Keratinocyte (primary cell): ENCODE measurements around the gene GATA5.

Experiments
- EZH2 ChIP-seq: IDR thresholded peaks from one replicate; pipeline ENCODE4 v1.6.1; 2012; ENCODE audit warnings: inconsistent platforms, mild to moderate bottlenecking, low read length, moderate library complexity
- TF ChIP-seq, protein P1 (sequence below), 3 experiments: IDR thresholded peaks in 1 of 3; conservative IDR thresholded peaks in 1 of 3; optimal IDR thresholded peaks in 1 of 3; 2 replicates in 2 of 3; 3 replicates in 1 of 3; pipeline versions ENCODE3 to v1.5.1; 2011; ENCODE audit warnings: low read length in 3 of 3, mild to moderate bottlenecking in 3 of 3, moderate library complexity in 2 of 3, control low read depth in 1 of 3, inconsistent platforms in 1 of 3; ENCODE audit not compliant: insufficient read depth in 2 of 3; ENCODE audit errors: extremely low read depth in 1 of 3

DNA sequence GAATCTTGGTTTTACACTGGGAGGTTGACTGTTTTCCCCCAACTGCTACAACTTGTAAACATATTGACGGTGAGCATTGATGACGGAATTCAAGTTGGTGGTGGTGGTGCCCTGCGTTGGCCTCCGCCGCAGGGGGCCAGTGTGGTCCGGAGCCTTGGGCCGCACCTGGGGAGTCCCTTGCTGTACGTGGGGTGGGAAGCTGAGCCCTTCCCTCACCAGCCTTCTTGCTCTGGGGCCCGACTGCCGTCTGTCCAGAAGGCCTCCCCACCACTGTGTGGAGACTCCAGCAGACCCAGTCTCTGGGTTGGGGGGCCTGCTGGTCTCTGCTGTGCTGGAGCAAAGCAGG is 11.4 kb downstream of the GATA5 start:
- TF ChIP-seq, protein P1, sequence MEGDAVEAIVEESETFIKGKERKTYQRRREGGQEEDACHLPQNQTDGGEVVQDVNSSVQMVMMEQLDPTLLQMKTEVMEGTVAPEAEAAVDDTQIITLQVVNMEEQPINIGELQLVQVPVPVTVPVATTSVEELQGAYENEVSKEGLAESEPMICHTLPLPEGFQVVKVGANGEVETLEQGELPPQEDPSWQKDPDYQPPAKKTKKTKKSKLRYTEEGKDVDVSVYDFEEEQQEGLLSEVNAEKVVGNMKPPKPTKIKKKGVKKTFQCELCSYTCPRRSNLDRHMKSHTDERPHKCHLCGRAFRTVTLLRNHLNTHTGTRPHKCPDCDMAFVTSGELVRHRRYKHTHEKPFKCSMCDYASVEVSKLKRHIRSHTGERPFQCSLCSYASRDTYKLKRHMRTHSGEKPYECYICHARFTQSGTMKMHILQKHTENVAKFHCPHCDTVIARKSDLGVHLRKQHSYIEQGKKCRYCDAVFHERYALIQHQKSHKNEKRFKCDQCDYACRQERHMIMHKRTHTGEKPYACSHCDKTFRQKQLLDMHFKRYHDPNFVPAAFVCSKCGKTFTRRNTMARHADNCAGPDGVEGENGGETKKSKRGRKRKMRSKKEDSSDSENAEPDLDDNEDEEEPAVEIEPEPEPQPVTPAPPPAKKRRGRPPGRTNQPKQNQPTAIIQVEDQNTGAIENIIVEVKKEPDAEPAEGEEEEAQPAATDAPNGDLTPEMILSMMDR (optimal IDR thresholded peaks at IDR 0.05 in 1 of 3, IDR thresholded peaks at IDR 0.05 in 1 of 3, conservative IDR thresholded peaks at IDR 0.05 in 1 of 3; ENCODE audit: extremely low read depth in 1 of 3, insufficient read depth in 2 of 3, low read length in 3 of 3), result no peak
- TF ChIP-seq EZH2, result no peak
